Astrocyte (in vitro differentiated cells and primary cell): ENCODE measurements around the gene NDUFA6.

ENCODE experiments used
- CTCF ChIP-seq: IDR thresholded peaks from 2 replicates; pipeline ENCODE4 v1.5.1; 2011; ENCODE audit warnings: low read depth, mild to moderate bottlenecking, inconsistent platforms, low read length, moderate library complexity; ENCODE audit not compliant: insufficient read depth
- EZH2 ChIP-seq: IDR thresholded peaks from 2 replicates; pipeline ENCODE4 v1.6.1; 2012; ENCODE audit warnings: mild to moderate bottlenecking, low read length, inconsistent platforms; ENCODE audit not compliant: insufficient read depth

- TF ChIP-seq EZH2 (no peak), CTCF (no peak)
These were observed 41.0 kb upstream of the NDUFA6 start for GRCh38 chr22:42131562-42131961.
